Kidney (tissue), 14 donors: ENCODE data around the gene SHISAL1. TPM values are rescaled to one million over a fixed set of nuclear protein-coding genes. Genes with fewer than 3 reads are reported as not detected.
A peak's percentile ranks its signal among the peaks of the same experiment; 100 is the strongest.

Source experiments
- DNase-seq, 5 donors: peaks; one replicate each; pipeline ENCODE4 v3.0.0-alpha.2; 2013 to 2020
- FAIRE-seq: peaks from 2 replicates; lab custom pipeline; 2012; peaks lifted over from hg19 to GRCh38; lab: Jason Lieb, UNC
- H3K27ac ChIP-seq, 2 donors: one replicate each; pipeline ENCODE4 v1.7.0; 2013; ENCODE audit warnings: low read depth in 2 of 2, low read length in 2 of 2, inconsistent platforms in 1 of 2
- H3K27me3 ChIP-seq: one replicate; pipeline ENCODE4 v1.7.1; 2013; ENCODE audit warnings: low read length, inconsistent platforms; ENCODE audit not compliant: control insufficient read depth, insufficient read depth
- H3K36me3 ChIP-seq, 3 donors: one replicate each; pipeline versions ENCODE4 v1.7.0 to v1.7.1; 2013; ENCODE audit warnings: low read length in 3 of 3, control low read depth in 1 of 3, inconsistent platforms in 1 of 3; ENCODE audit not compliant: insufficient read depth in 3 of 3, control insufficient read depth in 2 of 3
- H3K4me1 ChIP-seq, 3 donors: one replicate each; pipeline versions ENCODE4 v1.7.0 to v1.7.1; 2013; ENCODE audit warnings: low read length in 3 of 3, inconsistent platforms in 1 of 3, low read depth in 1 of 3; ENCODE audit not compliant: control insufficient read depth in 2 of 3, insufficient read depth in 2 of 3
- H3K4me3 ChIP-seq, 3 donors: one replicate each; pipeline versions ENCODE4 v1.7.0 to v1.8.1; 2013; ENCODE audit warnings: low read length in 3 of 3, control low read depth in 1 of 3, inconsistent platforms in 1 of 3
- H3K9ac ChIP-seq, 3 donors: one replicate each; pipeline versions ENCODE4 v1.7.0 to v1.7.1; 2013; ENCODE audit warnings: low read length in 3 of 3, control low read depth in 1 of 3, inconsistent platforms in 1 of 3
- H3K9me3 ChIP-seq, 3 donors: one replicate each; pipeline versions ENCODE4 v1.7.0 to v1.7.1; 2013; ENCODE audit warnings: low read length in 3 of 3, control low read depth in 1 of 3, inconsistent platforms in 1 of 3; ENCODE audit not compliant: control insufficient read depth in 2 of 3, insufficient read depth in 1 of 3
- CTCF ChIP-seq: IDR thresholded peaks from 3 replicates; pipeline ENCODE4 v1.5.1; 2012; ENCODE audit warnings: mild to moderate bottlenecking, moderate library complexity, borderline replicate concordance; ENCODE audit not compliant: insufficient read depth; ENCODE audit errors: extremely low read depth
- intact Hi-C: fragments of 100-400 bp; cut with DNase I; formaldehyde crosslinking; loops from one replicate; pipeline ENCODE4 v1.11.1; 2022
- polyA plus RNA-seq: library from polyadenylated mRNA; stranded (reverse); fragments of 350-450 nt; fragmentation: Illumina TruSeq; extraction: RNeasy Lipid Tissue Mini Kit (QIAGEN cat#74804); gene quantifications from one replicate; pipeline ENCODE4 v1.2.3, GENCODE V29; 2014; ENCODE audit warnings: low read depth, low replicate concordance; ENCODE audit not compliant: insufficient read depth
- total RNA-seq: library from RNA; stranded (reverse); fragmentation: NEBNext Ultra II Directional; extraction: Animal tissue kit (Norgen Biotek cat#: 25700); gene quantifications from one replicate; pipeline ENCODE4 v1.2.1, GENCODE V29; 2021
- donor health status: control.
- donor health status: control.
- donor health status: control.
- donor health status: control.
- donor health status: control.
- donor health status: DM: yes; HTN: yes; CAD: no.
- donor health status: Normal renal cell carcinoma (clear cell type).

Gene SHISAL1
- total and polyA plus RNA-seq, 2 donors from 2014 or later: 0.04 to 1.1 TPM

GRCh38 chr22:44268431-44269116, 44.2 kb downstream of the SHISAL1 start:
- Histone ChIP-seq H3K9me3 (no peaks in the 10 kb centered on the region), H3K36me3 (no peaks in the 10 kb centered on the region), H3K4me1 (no peaks in the 10 kb centered on the region), H3K27me3 (no peaks in the 10 kb centered on the region), H3K4me3 (no peak overlapping the region), H3K9ac (no peak overlapping the region), H3K27ac (no peak overlapping the region)
- DNase-seq (peak in 1 of 5 donors; percentile 62), FAIRE-seq (no peak)
- TF ChIP-seq CTCF: no peak
- intact Hi-C loops: no loop called here

GRCh38 chr22:44267856-44268255, 44.9 kb downstream of the SHISAL1 start:
- H3K27me3 ChIP-seq: no peaks in the 10 kb centered on the region
- H3K9ac ChIP-seq: no peak overlapping the region
- FAIRE-seq (no peak), DNase-seq (peak in 1 of 5 donors; percentile 52)
- no peak for TF ChIP-seq CTCF
- H3K9me3 ChIP-seq: no peaks in the 10 kb centered on the region
- H3K36me3 ChIP-seq: no peaks in the 10 kb centered on the region
- H3K4me3 ChIP-seq: no peak overlapping the region
- no peak overlapping the region for H3K27ac ChIP-seq
- intact Hi-C loops: no loop called here
- no peaks in the 10 kb centered on the region for H3K4me1 ChIP-seq

GRCh38 chr22:44266796-44267760, 45.7 kb downstream of the SHISAL1 start:
- Histone ChIP-seq H3K27me3 (no peaks in the 10 kb centered on the region), H3K36me3 (no peaks in the 10 kb centered on the region), H3K9ac (no peak overlapping the region), H3K9me3 (no peaks in the 10 kb centered on the region), H3K27ac (no peak overlapping the region), H3K4me1 (no peaks in the 10 kb centered on the region), H3K4me3 (no peak overlapping the region)
- FAIRE-seq (no peak), DNase-seq (peak in 1 of 5 donors; percentile 60)
- intact Hi-C loops: no loop called here
- no peak for TF ChIP-seq CTCF
